HFFc6 (cell line): Measurements from ENCODE around the gene SYMPK. TPM values are rescaled to one million over a fixed set of nuclear protein-coding genes. Genes with fewer than 3 reads are reported as not detected.

Experiments used
- DNase-seq: peaks from one replicate; pipeline ENCODE4 v3.0.0-alpha.2; 2018
- H3K27ac Mint-ChIP-seq: 2 replicates; pipeline ENCODE4 v1.8.0; 2020; ENCODE audit warnings: mild to moderate bottlenecking, mixed read lengths
- H3K27me3 Mint-ChIP-seq: 2 replicates; pipeline ENCODE4 v1.8.0; 2021; ENCODE audit warnings: mild to moderate bottlenecking, moderate library complexity, mixed read lengths; ENCODE audit not compliant: insufficient read depth
- H3K36me3 Mint-ChIP-seq: 2 replicates; pipeline ENCODE4 v1.8.0; 2021; ENCODE audit warnings: low read depth, mixed read lengths
- H3K4me1 Mint-ChIP-seq: 2 replicates; pipeline ENCODE4 v1.8.0; 2020; ENCODE audit warnings: low read depth, mixed read lengths
- H3K4me3 Mint-ChIP-seq: 2 replicates; pipeline ENCODE4 v1.8.0; 2020; ENCODE audit warnings: mild to moderate bottlenecking, moderate library complexity, mixed read lengths
- H3K9me3 Mint-ChIP-seq: 2 replicates; pipeline ENCODE4 v1.8.0; 2020; ENCODE audit warnings: mild to moderate bottlenecking, mixed read lengths
- total RNA-seq, 6 experiments: library from RNA; stranded (reverse); fragmentation: NEBNext Ultra II Directional; extraction: Animal tissue kit (Norgen Biotek cat#: 25700); gene quantifications; 2 replicates in 1 of 6; 3 replicates in 5 of 6; pipeline ENCODE4 v1.2.3, GENCODE V29; 2021
- TF ChIP-seq, protein P1 (sequence below): fragments of 200-600 bp; sonication (generic); IDR thresholded peaks from 2 replicates; pipeline ENCODE4 v1.5.0; 2021; ENCODE audit warnings: antibody characterized with exemption, mild to moderate bottlenecking

Gene SYMPK
- total RNA-seq, 6 experiments from 2014 or later = 59.6 to 74.8 (median 66.0) TPM

DNA sequence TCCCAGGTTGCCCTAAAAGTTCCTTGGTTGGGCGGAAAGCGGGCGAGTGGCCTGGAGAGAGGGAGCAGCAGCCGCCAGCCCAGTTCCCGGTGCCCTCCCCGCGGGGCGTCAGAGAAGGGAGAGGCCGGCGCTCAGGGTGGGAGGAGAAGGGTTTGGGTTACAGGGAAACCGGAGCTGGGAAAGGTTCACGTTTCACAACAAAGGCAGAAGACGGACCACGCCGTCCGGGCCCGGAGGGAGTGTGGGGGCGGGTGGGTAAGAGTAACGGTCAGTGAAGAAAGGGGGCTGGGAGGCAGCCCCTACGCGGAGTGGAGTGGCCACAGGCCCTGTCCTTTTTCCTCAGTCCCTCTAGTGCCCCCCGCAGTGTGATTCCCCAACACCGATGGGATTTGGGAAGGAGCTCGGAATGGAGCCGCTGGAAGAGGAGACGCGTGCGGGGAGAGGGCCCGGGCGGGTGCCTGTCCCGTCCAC, 95.5 kb downstream of the SYMPK start:
- peak; percentile 80 for DNase-seq
- Mint-ChIP-seq H3K36me3 (peaks cover 10% of the 10 kb centered on the region), H3K9me3 (no peaks in the 10 kb centered on the region), H3K27ac (peak overlapping the region; percentile 90), H3K4me1 (peaks cover 22% of the 10 kb centered on the region), H3K4me3 (peak overlapping the region; percentile 90), H3K27me3 (peaks cover 26% of the 10 kb centered on the region)
- TF ChIP-seq, protein P1, sequence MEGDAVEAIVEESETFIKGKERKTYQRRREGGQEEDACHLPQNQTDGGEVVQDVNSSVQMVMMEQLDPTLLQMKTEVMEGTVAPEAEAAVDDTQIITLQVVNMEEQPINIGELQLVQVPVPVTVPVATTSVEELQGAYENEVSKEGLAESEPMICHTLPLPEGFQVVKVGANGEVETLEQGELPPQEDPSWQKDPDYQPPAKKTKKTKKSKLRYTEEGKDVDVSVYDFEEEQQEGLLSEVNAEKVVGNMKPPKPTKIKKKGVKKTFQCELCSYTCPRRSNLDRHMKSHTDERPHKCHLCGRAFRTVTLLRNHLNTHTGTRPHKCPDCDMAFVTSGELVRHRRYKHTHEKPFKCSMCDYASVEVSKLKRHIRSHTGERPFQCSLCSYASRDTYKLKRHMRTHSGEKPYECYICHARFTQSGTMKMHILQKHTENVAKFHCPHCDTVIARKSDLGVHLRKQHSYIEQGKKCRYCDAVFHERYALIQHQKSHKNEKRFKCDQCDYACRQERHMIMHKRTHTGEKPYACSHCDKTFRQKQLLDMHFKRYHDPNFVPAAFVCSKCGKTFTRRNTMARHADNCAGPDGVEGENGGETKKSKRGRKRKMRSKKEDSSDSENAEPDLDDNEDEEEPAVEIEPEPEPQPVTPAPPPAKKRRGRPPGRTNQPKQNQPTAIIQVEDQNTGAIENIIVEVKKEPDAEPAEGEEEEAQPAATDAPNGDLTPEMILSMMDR = no peak

DNA sequence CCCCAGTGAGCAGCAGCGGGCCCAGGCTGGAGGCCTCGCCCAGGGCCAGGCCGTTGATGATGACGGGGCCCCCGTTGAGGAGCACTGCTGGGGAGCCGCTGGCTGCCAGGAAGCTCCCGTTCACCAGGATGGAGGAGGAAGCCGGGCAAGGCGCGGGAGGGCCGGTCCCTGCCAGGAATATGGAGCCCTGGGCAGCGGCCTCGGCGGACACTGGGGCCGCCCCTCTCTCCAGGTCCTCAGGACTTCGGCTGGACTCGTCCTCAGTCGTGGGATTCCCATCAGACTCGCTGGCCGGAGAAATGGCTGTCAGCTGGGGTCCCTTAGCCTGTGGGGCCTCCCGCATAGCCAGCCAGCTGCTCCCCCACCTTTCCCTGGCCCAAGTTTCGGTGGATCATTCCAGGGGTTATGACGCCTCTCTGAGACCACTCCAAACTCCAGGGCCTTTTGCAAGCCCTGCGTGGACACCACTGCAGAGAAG, 96.0 kb downstream of the SYMPK start:
- TF ChIP-seq, protein P1 = no peak
- peaks cover 26% of the 10 kb centered on the region for H3K27me3 Mint-ChIP-seq
- peak overlapping the region; percentile 90 for H3K4me3 Mint-ChIP-seq
- no peaks in the 10 kb centered on the region for H3K9me3 Mint-ChIP-seq
- peaks cover 22% of the 10 kb centered on the region for H3K4me1 Mint-ChIP-seq
- H3K36me3 Mint-ChIP-seq = peaks cover 5% of the 10 kb centered on the region; the same call in 1 of the 2 replicates
- peak overlapping the region; percentile 90 for H3K27ac Mint-ChIP-seq
- peak; percentile 17 for DNase-seq

- no peak for DNase-seq
- H3K27me3 Mint-ChIP-seq = peaks cover 23% of the 10 kb centered on the region
- TF ChIP-seq, protein P1 = no peak
- H3K4me1 Mint-ChIP-seq = peaks cover 22% of the 10 kb centered on the region
- H3K27ac Mint-ChIP-seq = peak overlapping the region; percentile 90; the same call in 1 of the 2 replicates
- H3K36me3 Mint-ChIP-seq = peaks cover 5% of the 10 kb centered on the region; the same call in 1 of the 2 replicates
- H3K4me3 Mint-ChIP-seq = peak overlapping the region; percentile 90
- no peaks in the 10 kb centered on the region for H3K9me3 Mint-ChIP-seq
Observed at GRCh38 chr19:45766296-45766868, 96.6 kb downstream of the SYMPK start.

GRCh38 chr19:45765702-45766295, 97.1 kb downstream of the SYMPK start:
- H3K4me3 Mint-ChIP-seq = 0 out of 2 replicates have a peak overlapping the region, but pooled peaks have one; percentile 34
- DNase-seq = no peak
- 0 out of 2 replicates have a peak overlapping the region, but pooled peaks have one; percentile 21 for H3K27ac Mint-ChIP-seq
- peaks cover 19% of the 10 kb centered on the region for H3K27me3 Mint-ChIP-seq
- no peaks in the 10 kb centered on the region for H3K9me3 Mint-ChIP-seq
- TF ChIP-seq, protein P1 = no peak
- no peaks in the 10 kb centered on the region for H3K36me3 Mint-ChIP-seq
- H3K4me1 Mint-ChIP-seq = peaks cover 17% of the 10 kb centered on the region

Other genes with a start within 250 kb of the SYMPK start
- 10 to 100 TPM; 57.8 to 71.2 (median 64.7) TPM for gene EML2, start 223.8 kb downstream of the SYMPK start, total RNA-seq
- gene GIPR, start 194.9 kb downstream of the SYMPK start, total RNA-seq = 1 to 10 TPM in 1 of 6 experiments, under 1 TPM in 5; 0.31 to 1.1 (median 0.68) TPM
- gene SNRPD2, start 171.2 kb downstream of the SYMPK start, total RNA-seq = 100 to 1,000 TPM; 470 to 573 (median 517) TPM
- gene QPCTL, start 170.5 kb downstream of the SYMPK start, total RNA-seq = 10 to 100 TPM; 17.6 to 31.5 (median 19.9) TPM
- 10 to 100 TPM in 4 of 6 experiments, 1 to 10 TPM in 2; 8.4 to 14.5 (median 11.0) TPM for gene FBXO46, start 132.3 kb downstream of the SYMPK start, total RNA-seq
- not detected for gene MEIOSIN, start 129.7 kb downstream of the SYMPK start, total RNA-seq
- gene SIX5, start 93.9 kb downstream of the SYMPK start, total RNA-seq = 10 to 100 TPM; 14.0 to 15.1 (median 14.4) TPM
- 100 to 1,000 TPM in 4 of 6 experiments, 10 to 100 TPM in 2; 85.5 to 144 (median 102) TPM for gene DMPK, start 80.7 kb downstream of the SYMPK start, total RNA-seq
- 10 to 100 TPM; 53.4 to 63.2 (median 55.3) TPM for gene DMWD, start 70.3 kb downstream of the SYMPK start, total RNA-seq
- gene RSPH6A, start 47.8 kb downstream of the SYMPK start, total RNA-seq = under 1 TPM in 1 of 6 experiments, not detected in 5; 0.07 TPM
- not detected for gene FOXA3, start 1.2 kb upstream of the SYMPK start, total RNA-seq
- 10 to 100 TPM; 19.3 to 25.0 (median 21.8) TPM for gene IRF2BP1, start 23.0 kb upstream of the SYMPK start, total RNA-seq
- 10 to 100 TPM; 10.2 to 11.2 (median 10.5) TPM for gene MYPOP, start 39.5 kb upstream of the SYMPK start, total RNA-seq
- not detected for gene NANOS2, start 51.6 kb upstream of the SYMPK start, total RNA-seq
- under 1 TPM in 4 of 6 experiments, not detected in 2; 0.03 to 0.14 (median 0.10) TPM for gene NOVA2, start 110.7 kb upstream of the SYMPK start, total RNA-seq
- gene CCDC61, start 132.3 kb upstream of the SYMPK start, total RNA-seq = 10 to 100 TPM in 3 of 6 experiments, 1 to 10 TPM in 3; 8.6 to 13.1 (median 11.0) TPM
- not detected for gene PGLYRP1, start 159.9 kb upstream of the SYMPK start, total RNA-seq
- gene IGFL4, start 177.9 kb upstream of the SYMPK start, total RNA-seq = not detected